Bone marrow (tissue), 2 donors: Measurements from ENCODE around the gene PTGDR2.
A peak's percentile ranks its signal among the peaks of the same experiment; 100 is the strongest.

Experiments
- DNase-seq, 2 donors: peaks; one replicate each; lab custom pipeline; 2025; lab: John Stamatoyannopoulos, UW

Gene PTGDR2

GRCh38 chr11:60855726-60856633 is at the start of gene PTGDR2:
PTGDR2 (minus strand) TSS chr11:60855950; CDS start chr11:60853722, 2,228 bp downstream.
- DNase-seq: peak in 1 of 2 donors; percentile 18

- DNase-seq: no peak
Measured at GRCh38 chr11:60905047-60905446, 49.3 kb upstream of the PTGDR2 start.

GRCh38 chr11:60902625-60903024 is 46.9 kb upstream of the PTGDR2 start:
- no peak for DNase-seq

- DNase-seq: no peak
Measured at GRCh38 chr11:60900673-60901404, 45.1 kb upstream of the PTGDR2 start.

- DNase-seq: no peak
Measured at GRCh38 chr11:60899977-60900376, 44.2 kb upstream of the PTGDR2 start.

GRCh38 chr11:60899046-60899936 is 43.5 kb upstream of the PTGDR2 start:
- peak in 1 of 2 donors; percentile 32 for DNase-seq

GRCh38 chr11:60897496-60897895 is 41.7 kb upstream of the PTGDR2 start:
- no peak for DNase-seq

- DNase-seq: no peak
Measured at GRCh38 chr11:60895687-60896086, 39.9 kb upstream of the PTGDR2 start.

- DNase-seq: no peak
Measured at GRCh38 chr11:60891103-60891741, 35.5 kb upstream of the PTGDR2 start.

GRCh38 chr11:60890696-60891095 is 34.9 kb upstream of the PTGDR2 start:
- DNase-seq: no peak

- no peak for DNase-seq
Measured at GRCh38 chr11:60889869-60890311, 34.1 kb upstream of the PTGDR2 start.

GRCh38 chr11:60887556-60887955 is 31.8 kb upstream of the PTGDR2 start:
- peak in 1 of 2 donors; percentile 21 for DNase-seq

- DNase-seq: no peak
Measured at GRCh38 chr11:60880643-60881282, 25.0 kb upstream of the PTGDR2 start.

GRCh38 chr11:60879971-60880588 is 24.3 kb upstream of the PTGDR2 start:
- DNase-seq: no peak

- no peak for DNase-seq
Measured at GRCh38 chr11:60879104-60879503, 23.4 kb upstream of the PTGDR2 start.

GRCh38 chr11:60878245-60879101 is 22.7 kb upstream of the PTGDR2 start:
- DNase-seq: no peak

- no peak for DNase-seq
Measured at GRCh38 chr11:60876168-60876485, 20.4 kb upstream of the PTGDR2 start.

- no peak for DNase-seq
Measured at GRCh38 chr11:60875366-60876167, 19.8 kb upstream of the PTGDR2 start.
